ENCODE data around the gene ALX4.

DNA sequence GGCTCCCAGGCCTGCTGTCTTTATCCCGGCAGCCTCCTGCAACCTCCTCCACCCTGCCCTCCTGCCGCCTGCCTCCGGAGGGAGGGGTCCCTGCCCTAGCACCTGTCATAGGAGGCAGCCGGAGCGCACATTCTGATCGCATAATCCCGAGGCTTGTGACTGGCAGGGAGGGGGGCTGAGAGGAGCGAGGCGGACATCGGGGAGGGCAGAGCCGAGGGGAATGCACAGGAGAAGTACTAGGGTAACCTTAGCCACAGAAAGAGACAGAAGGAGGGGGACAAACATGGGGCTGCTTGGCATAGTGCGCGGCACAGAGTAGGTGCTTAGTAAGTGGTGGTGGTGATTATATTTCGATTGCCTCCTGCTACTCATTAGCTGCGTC lies 9.2 kb upstream of the ALX4 start:
- TF ChIP-seq, protein P1, sequence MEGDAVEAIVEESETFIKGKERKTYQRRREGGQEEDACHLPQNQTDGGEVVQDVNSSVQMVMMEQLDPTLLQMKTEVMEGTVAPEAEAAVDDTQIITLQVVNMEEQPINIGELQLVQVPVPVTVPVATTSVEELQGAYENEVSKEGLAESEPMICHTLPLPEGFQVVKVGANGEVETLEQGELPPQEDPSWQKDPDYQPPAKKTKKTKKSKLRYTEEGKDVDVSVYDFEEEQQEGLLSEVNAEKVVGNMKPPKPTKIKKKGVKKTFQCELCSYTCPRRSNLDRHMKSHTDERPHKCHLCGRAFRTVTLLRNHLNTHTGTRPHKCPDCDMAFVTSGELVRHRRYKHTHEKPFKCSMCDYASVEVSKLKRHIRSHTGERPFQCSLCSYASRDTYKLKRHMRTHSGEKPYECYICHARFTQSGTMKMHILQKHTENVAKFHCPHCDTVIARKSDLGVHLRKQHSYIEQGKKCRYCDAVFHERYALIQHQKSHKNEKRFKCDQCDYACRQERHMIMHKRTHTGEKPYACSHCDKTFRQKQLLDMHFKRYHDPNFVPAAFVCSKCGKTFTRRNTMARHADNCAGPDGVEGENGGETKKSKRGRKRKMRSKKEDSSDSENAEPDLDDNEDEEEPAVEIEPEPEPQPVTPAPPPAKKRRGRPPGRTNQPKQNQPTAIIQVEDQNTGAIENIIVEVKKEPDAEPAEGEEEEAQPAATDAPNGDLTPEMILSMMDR (IDR thresholded peaks at IDR 0.05), result no peak
- TF ChIP-seq EP300 (IDR thresholded peaks at IDR 0.05), result no peak
- TF ChIP-seq POLR2AphosphoS5 (IDR thresholded peaks at IDR 0.05), result no peak

All from suprapubic skin (tissue), 4 donors.